ENCODE measurements around the gene XAB2.

The XAB2 gene

DNA sequence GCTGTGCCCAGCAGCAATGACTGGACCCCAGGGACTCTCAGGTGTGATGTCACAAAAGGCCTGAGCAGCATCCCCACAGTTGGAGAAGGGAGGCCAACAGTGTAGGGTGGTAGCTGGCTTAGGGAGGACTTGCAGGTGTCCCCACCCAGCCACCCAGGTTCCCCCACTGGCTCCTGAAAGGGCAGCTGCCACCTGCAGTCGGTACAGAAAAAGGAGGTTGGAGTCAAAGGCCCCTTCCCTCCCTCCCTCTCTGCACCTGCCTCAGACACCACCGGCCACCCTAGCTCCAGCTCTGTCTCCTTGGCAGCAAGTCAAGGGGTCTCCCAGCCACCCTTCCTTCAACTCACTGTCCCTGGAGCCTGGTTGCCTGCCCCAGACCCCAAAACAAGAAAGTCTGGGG is 4.4 kb upstream of the XAB2 start, which contains the start of gene PCP2:
Gene PCP2 (minus strand): TSS at position 22 of the 400 bp plus-strand sequence. CDS start 262 bp downstream, outside the sequence.
- in situ Hi-C loops (cut with HindIII; ENCODE audit: low sequenced_read_pairs): loop anchor here (5.0 kb wide), 1 partner anchor 76 kb away; no protein-coding TSS in a partner anchor

DNA sequence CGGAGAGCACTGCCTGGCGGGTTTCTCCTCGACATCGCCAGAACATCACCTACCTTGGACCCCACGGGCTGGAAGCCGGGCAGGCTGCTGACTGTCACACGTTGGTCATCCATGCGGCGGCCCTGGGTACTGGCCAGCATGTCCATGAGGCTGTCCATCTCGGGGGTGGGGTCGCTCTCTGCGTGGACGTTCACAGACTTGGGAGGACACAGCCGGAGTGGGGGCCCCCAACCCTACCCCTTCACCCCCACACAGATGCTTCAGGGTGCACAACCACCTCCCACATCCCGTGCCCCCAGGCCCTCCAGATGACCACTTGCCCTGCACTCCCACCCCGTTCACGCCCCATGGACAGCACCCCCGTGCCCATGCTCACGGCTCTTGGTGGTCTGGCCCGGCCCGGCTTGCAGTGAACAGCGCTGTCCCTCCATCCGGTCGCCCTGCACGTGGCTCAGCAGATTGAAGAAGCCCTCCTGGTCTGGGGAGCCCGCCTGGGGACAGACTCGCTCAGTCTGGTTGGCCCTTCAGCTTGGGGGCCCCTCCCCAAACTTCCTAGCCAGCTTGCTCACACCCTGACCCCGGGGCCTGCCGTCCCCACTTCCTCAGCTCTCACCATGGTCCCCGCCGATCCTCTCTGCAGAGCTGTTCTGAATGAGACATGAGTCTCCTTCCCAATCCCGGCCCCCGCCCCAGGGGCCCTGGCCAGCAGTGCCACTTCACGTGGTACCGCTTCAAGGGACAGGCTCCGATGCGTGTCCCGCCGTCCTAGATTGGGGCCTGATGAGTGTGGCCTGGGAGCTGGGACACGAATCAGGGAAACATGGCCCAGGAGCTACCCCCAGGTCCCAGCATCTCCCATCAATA is 3.2 kb upstream of the XAB2 start:
- in situ Hi-C loops (cut with HindIII; ENCODE audit: low sequenced_read_pairs): loop anchor here (5.0 kb wide), 1 partner anchor 75 kb away; no protein-coding TSS in a partner anchor

DNA sequence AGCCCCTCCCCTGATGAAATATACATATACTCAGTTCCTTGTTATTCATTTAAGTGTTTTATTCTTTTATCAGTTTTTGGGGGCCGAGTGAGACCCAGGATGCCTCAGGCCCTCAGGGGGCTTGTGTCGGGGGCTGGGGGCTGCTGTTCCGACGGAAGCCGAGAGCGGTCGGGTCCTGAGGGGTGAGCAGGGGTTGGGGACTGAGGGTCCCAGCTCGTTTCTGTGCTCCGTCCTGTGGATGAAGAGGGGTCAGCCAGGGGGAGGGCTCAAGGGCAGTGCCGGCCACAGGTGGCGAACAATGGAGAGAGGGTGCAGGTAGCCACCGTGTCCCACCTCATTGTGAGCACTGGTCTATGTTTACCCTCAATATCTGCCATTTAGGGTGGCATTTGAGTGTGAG is 2.2 kb upstream of the XAB2 start:
- in situ Hi-C loops (cut with HindIII; ENCODE audit: low sequenced_read_pairs): loop anchor here (5.0 kb wide), 1 partner anchor 74 kb away; no protein-coding TSS in a partner anchor

DNA sequence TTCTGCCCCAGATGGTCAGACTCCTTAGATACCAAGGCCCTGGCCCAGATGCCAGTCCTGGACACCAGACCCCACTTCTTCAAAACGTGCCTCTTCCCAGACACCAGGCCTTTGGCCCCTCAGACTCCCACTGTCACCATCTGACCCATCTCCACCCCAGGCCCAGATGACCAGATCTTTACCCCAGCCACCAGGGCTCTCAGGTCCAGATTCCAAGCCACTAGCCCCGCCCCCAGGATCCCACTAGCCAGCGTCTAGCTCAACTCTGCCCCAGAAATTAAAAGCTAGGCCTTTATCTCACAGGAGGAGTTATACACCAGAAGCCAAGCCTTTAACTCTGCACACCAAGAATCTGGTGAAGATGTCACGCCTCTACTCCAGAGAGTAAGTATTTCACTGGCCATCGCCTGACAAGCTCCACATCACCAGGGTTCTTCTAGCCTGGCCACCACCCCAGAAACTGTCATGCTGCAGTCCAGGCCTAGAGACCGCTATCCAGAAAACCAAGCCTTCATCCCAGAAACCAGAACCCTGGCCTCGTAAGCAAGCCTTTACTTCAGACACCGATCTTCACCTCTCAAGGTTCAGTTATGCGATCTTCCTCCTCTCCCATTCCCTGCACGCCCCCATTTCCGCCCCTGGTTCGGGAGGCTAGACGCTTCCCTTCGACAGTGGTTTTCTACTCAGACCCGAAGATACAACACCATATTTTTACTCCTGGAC is 595 bp downstream of the XAB2 start:
- in situ Hi-C loops (cut with HindIII; ENCODE audit: low sequenced_read_pairs): no loop called here

DNA sequence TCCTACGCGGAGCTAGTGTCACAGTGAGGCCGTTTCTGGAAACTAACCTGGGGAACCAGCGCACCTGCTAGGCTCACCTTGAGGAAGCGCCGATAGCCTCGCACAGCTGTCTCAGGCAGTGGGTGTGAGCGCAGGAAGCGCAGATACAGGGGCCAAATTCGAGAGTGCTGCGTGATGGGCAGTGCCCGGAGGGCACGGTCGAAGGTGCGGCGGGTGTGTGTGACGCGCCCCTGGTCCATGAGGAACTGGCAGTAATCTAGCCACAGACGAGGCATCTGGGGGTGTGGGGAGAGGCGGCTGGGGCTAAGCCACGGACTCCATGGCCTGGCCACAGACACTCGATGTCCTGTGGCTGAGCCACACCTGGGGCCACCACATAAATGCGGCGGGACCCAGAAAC is 2.2 kb downstream of the XAB2 start:
- in situ Hi-C loops (cut with HindIII; ENCODE audit: low sequenced_read_pairs): no loop called here

DNA sequence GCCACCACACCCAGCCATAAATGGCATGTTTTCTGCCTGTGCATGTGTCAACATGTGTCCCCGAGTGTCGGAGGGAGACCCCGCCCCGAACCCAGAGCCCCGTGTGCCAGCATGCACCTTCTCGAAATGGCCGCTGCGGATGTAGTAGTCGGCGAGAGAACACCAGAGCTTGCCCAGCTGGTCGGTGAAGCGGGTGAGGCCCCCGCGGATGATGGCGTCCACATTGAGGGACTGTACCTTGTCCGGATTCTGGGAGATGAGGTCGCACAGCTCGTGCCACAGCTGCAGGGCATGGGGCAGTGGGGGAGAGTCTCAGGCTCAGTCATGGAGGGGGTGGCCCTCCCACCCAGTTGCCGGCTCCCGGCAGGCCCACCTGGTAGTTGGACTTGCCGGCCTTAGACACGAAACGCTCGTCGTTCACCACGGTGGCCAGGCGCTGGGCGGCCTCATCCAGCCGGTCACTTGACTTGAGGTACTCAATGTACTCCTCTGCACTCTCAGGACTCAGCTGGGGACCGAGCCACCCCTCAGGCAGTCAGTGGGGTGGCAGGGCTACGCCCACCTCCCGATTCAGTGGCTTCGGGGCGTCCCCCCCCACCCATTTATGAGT is 3.5 kb downstream of the XAB2 start:
- in situ Hi-C loops (cut with HindIII; ENCODE audit: low sequenced_read_pairs): no loop called here

DNA sequence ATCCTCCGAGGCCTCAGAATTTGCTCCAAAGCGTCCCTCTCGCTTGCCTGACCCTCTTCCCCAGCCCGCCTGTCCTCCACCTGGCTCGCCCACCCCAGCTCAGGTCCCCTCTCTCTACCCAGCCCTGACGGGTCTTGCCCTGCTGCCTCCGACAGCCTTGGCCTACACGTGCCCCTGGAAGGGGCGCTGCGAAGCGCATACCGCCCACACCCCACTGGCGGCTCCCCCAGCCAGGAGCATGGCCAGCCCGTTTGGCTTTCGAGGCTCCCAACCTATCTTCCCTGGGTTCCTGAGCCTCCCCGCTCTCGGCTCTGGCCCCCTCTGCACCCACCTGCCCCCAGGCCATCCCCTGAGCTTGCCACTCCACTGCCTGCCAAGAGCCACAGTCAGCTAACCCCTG is 4.5 kb downstream of the XAB2 start:
- in situ Hi-C loops (cut with HindIII; ENCODE audit: low sequenced_read_pairs): no loop called here

DNA sequence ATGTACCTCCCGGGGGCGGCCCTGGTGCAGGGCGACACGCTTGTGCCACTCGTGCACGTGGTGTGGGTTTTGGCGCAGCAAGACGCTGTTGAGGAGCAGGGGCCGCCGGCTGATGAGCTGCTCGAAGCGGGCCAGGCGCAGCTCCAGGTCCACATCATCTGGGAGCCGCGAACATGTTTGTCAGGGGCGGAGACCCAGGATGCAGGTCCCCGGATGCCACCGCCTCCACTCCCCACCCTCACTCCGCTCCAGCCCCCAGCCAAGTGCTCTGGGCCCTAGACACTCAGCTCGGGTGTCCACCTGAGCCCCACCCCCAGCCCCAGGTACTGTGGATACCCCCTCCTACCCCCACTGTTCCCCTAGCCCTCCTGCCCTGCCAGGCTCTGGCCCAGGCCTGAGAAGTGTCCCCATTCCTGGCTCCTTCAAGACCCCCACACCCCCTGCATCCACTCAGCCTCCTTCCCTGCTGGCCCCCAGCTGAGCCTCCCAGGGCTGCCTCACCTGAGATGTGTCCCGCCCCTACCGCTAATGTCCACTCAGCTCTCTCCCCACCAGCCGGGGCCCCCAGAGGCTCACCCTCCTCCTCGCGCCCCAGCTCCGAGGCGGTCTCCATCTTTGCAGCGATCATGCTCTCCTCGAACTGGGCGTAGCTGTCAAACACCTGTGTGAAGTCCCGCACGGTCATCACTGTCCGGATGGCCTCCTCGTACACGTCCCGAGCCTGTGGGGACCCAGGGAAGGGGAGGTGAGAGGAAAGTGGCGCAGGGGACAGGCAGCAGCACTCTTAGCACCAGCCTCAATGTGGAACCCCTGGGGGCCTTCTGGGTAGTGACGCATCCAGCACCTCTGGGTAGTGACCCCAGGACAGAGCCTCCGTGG is 5.4 kb downstream of the XAB2 start:
- in situ Hi-C loops (cut with HindIII; ENCODE audit: low sequenced_read_pairs): no loop called here

DNA sequence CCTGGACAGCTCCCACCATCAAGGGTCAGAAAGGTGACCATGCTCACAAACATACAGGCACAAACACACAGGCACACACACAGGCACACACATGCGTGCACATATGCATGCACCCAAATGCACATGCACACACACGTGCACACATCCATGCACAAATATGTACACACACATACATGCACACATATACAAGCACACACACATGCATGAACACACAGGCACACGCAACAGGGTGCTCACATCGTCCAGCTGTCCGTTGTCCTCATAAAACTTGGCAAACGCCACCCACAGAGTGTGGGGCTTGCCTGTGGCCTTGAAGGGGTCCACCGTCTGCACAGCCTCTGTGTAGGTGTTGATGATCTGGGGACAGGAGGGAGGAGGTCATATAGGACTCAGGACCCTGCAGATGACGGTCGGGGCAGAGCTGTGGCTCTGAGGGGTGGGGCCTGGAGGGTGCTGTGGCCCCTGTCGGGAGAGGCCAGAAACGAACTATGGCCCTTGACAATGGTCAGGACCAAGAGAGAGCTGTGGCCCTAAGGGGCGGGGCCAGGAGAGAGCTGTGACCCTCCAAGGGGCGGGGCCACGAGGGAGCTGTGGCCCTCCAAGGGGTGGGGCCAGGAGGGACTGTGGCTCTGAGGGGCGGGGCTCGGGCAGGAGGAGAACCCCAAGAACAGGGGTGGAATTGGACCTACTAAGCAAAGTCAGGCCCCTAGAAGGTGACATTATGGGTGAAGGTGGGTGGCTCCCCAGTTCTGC is 6.2 kb downstream of the XAB2 start:
- in situ Hi-C loops (cut with HindIII; ENCODE audit: low sequenced_read_pairs): no loop called here

DNA sequence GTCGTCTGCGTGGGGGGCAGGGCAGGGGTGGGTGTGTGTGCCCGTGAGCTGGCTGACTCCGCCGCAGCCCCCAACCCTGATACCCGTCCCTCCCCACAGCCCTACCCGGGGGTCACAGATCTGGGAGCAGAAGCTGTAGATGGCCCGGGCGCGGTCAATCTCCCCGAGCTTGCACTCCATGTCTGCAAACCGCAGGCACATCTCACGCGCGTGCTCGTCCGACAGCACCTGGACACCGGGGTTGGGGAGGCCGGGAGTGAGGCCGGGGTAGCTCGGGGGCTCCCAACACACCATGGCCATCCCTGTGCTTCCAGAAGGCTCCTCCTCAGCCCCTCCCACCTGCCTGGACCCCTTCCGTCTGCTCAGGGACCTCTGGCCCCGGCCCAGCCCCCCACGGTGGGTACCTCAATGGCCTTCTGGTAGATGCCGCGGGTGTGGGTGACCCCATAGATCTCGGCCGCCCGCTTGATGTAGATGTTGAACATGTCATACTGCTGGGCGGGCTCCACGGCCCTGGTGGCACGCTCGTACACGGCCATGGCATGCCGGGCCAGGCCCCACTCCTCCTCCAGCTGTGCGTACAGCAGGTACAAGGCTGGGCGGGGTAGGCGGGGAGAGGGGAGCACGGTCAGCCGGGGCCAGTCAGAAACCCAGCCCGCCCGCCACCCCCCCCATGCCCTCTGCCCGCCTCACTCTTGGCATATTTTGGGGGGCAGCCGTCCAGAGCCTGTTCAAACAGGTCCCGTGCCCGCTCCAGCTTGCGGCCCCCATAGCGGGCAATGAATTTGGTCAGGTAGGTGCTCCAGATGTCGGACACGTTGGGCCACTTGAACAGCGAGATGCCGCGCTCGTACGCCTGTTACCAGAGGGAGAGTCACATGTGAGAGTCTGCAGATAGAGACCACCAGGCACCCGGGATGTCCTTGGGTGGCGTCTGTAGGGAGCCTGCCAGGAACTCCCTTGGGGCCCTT is 8.6 kb downstream of the XAB2 start:
- in situ Hi-C loops (cut with HindIII; ENCODE audit: low sequenced_read_pairs): no loop called here

DNA sequence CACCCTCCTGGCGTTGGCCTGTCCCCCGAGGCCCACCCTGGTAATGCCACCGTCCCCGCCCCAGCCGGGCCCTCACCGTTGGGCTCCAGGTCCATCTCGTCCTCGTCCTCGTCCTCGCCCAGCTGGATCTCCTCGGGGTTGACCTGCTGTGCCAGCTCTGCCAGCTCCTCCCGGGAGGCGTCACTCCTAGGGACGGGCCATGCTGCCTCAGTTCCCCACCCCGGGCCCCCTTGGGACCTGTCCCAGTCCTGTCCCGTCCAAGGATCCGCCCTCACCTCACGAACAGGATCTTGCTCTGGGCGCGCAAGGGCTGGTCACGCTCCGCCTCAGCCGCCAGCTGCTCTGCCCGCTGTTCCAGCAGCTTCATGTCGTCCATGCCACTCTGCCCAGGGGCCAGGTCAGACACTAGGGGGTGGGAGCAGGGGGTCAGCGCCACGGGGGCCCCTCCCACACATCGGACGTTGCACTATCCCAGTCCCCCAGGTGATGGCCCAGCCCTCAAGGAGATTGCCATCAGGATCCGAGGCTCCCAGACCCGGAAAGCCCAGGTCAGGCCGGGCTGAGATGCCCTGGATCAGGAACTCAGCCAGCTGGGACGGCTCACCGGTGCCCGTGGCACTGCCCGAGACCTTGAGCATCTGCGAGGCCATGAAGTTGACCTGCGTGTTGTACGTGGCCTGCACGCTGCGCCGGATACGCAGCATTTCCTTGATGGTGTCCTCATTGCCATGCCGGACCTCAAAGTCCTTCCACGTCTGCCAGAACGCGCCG is 9.5 kb downstream of the XAB2 start:
- in situ Hi-C loops (cut with HindIII; ENCODE audit: low sequenced_read_pairs): no loop called here

DNA sequence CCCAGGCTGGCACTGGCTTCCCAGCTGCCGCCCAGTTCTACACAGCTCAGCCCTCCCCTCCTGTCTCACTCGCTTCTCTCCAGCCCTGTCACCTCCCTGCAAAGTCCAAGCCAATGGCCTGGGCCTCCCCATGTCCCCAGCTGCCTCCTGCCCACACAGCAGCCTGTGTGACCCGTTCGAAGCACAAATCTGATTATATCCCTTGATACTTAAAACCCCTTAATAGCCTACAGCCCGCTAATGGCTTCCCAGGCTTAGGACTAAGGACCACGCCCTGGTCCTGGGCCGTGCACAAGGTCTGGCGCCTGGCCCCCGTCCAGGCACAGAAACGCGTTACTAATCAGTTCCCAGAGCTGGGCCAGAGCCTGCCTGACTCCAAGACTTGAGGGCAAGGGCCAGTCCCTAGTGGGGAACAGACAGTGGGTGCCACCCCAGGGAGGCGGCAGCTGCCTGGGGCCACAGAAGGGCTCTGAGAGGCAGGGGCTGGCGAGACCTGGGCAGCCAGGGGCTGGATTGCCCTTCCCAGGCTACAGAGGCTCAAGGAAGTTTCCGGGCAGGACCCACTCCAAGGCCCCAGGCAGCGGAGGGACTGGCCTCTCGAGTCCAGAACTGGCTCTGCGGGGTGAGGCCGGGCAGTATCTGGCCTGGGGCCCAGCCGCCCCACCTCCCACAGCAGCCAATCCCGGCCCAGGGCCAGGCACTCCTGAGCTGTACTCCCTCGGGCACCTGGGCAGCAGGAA is 10.4 kb downstream of the XAB2 start:
- in situ Hi-C loops (cut with HindIII; ENCODE audit: low sequenced_read_pairs): no loop called here

DNA sequence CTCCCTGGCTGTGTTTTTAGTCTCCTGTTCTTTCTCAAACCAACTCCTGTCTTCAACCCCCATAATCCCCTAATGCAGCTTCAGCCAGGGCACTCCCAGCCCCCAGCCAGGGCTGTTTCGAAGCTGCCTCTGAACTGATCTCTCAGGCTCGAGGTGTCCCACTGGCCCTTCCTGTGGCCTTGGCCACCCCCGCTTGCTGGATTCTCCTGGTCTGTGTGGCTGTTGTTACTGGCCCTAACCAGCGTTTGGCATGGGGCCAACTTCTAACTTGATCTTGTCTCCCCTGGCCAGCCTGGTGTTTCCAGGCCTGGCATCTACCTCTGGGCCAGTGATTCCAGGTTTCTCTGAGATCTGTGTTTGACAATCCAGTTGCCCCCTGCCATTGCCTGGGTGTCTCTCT is 11.0 kb downstream of the XAB2 start:
- in situ Hi-C loops (cut with HindIII; ENCODE audit: low sequenced_read_pairs): no loop called here

DNA sequence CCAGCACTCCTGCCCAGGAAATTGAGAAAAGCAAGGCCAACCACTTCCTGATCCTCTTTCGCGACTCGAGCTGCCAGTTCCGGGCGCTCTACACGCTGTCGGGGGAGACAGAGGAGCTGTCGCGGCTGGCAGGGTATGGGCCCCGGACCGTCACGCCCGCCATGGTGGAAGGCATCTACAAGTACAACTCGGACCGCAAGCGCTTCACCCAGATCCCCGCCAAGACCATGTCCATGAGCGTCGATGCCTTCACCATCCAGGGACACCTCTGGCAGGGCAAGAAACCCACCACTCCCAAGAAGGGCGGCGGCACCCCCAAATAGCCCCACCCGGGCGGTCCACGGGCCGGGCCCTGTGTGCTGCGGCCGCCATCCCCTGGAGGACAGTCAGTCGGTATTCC is 11.6 kb downstream of the XAB2 start:
- in situ Hi-C loops (cut with HindIII; ENCODE audit: low sequenced_read_pairs): no loop called here

DNA sequence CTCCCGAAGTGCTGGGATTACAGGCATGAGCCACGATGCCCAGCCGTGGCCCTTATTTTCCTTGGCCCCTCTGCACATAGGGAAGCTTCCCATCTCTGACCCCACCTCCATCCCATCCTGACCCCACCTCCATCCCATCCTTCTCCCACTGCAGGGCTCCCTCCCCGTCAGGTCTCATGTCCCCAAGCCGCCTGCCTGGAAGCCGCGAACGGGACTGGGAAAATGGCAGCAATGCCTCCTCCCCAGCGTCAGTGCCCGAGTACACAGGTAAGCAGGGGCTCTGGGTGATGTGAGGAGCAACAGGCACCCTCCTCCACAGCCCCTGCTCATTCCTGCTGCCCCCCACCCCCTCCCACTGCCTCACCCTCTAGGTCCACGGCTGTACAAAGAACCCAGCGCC is 12.2 kb downstream of the XAB2 start:
- in situ Hi-C loops (cut with HindIII; ENCODE audit: low sequenced_read_pairs): no loop called here

DNA sequence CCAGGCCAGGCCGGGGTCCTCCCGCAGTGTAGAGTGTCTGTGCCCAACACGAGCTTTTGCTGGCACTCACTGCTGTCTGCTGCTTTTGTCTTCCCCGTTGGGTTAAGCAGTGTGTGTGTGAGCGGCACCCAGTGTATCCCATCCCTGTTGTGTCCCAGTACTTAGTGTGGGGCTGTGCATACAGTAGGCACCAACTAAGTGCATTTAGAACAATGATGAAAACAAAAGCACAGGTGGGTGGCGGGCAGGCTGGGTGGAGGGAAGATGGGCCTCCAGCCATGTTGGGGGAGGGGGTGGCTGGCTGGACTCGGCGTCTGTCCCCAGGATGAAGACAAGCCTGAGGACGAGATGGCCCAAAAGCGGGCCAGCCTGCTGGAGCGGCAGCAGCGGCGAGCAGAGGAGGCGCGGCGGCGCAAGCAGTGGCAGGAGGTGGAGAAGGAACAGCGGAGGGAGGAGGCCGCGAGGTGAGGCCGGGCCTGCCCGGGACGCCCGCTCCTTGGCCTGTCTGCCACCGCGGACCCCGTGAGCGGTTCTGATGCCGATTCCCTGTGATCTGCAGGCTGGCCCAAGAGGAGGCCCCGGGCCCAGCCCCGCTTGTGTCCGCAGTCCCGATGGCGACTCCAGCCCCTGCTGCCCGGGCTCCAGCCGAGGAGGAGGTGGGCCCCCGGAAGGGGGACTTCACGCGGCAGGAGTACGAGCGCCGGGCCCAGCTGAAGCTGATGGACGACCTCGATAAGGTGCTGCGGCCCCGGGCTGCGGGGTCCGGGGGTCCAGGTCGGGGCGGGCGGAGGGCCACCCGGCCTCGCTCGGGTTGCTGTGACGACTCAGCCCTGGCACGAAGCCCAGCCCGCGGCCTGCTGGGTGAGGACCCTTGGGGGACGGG is 14.2 kb downstream of the XAB2 start:
- in situ Hi-C loops (cut with HindIII; ENCODE audit: low sequenced_read_pairs): no loop called here

Data from endothelial cell of hepatic sinusoid (primary cell).